ENCODE results near the gene FXYD1.

Gene FXYD1

DNA sequence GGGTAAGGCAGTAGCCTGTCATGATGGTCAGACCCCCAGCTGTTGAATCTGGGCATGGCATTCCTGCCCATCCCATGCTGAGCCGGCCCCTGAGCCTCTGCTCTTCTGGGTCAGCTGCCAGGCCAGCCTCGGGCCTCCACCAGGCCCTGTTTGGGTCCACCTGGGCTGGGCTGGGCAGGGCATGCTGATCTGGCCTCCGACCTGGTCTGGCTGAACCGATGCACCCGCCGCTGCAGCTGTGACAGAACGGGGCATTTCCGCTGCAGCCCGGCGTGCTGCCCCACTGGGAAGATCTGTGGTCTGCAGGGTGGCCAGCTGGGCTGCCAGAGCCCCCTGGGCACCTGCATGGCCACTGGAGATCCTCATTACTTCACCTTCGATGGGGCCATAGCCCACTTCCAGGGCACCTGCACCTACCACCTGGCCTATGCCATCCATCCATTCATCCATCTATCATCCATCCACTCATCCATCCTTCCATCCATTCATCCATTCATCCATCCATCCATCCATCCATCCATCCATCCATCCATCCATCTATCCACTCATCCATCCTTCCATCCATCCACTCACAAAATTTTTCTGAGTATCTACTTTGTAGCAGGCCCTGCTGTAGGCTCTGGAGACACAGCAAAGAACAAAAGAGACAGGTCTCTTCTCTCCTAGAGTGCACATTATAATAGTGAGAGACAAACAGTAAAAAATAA is 44.5 kb upstream of the FXYD1 start:
- TF ChIP-seq TCF12 (IDR thresholded peaks at IDR 0.05; ENCODE audit: low read depth): no peak
- no peak for TF ChIP-seq TAF1 (IDR thresholded peaks at IDR 0.05; ENCODE audit: low read depth)
- TF ChIP-seq NFIC (IDR thresholded peaks at IDR 0.05): no peak
- TF ChIP-seq, protein P1, sequence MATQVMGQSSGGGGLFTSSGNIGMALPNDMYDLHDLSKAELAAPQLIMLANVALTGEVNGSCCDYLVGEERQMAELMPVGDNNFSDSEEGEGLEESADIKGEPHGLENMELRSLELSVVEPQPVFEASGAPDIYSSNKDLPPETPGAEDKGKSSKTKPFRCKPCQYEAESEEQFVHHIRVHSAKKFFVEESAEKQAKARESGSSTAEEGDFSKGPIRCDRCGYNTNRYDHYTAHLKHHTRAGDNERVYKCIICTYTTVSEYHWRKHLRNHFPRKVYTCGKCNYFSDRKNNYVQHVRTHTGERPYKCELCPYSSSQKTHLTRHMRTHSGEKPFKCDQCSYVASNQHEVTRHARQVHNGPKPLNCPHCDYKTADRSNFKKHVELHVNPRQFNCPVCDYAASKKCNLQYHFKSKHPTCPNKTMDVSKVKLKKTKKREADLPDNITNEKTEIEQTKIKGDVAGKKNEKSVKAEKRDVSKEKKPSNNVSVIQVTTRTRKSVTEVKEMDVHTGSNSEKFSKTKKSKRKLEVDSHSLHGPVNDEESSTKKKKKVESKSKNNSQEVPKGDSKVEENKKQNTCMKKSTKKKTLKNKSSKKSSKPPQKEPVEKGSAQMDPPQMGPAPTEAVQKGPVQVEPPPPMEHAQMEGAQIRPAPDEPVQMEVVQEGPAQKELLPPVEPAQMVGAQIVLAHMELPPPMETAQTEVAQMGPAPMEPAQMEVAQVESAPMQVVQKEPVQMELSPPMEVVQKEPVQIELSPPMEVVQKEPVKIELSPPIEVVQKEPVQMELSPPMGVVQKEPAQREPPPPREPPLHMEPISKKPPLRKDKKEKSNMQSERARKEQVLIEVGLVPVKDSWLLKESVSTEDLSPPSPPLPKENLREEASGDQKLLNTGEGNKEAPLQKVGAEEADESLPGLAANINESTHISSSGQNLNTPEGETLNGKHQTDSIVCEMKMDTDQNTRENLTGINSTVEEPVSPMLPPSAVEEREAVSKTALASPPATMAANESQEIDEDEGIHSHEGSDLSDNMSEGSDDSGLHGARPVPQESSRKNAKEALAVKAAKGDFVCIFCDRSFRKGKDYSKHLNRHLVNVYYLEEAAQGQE (IDR thresholded peaks at IDR 0.05; ENCODE audit: low read depth): no peak
- no peak for TF ChIP-seq EP300 (IDR thresholded peaks at IDR 0.05; ENCODE audit: borderline replicate concordance)
- no peak for TF ChIP-seq ZBTB7A (IDR thresholded peaks at IDR 0.05; ENCODE audit: low read depth)
- TF ChIP-seq YY1 (IDR thresholded peaks at IDR 0.05; ENCODE audit: low read depth): no peak
- TF ChIP-seq CEBPB (IDR thresholded peaks at IDR 0.05): no peak
- TF ChIP-seq TEAD4 (IDR thresholded peaks at IDR 0.05): no peak
- TF ChIP-seq, protein P2, sequence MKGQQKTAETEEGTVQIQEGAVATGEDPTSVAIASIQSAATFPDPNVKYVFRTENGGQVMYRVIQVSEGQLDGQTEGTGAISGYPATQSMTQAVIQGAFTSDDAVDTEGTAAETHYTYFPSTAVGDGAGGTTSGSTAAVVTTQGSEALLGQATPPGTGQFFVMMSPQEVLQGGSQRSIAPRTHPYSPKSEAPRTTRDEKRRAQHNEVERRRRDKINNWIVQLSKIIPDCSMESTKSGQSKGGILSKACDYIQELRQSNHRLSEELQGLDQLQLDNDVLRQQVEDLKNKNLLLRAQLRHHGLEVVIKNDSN (IDR thresholded peaks at IDR 0.05): no peak
- no peak for TF ChIP-seq FOXM1 (IDR thresholded peaks at IDR 0.05; ENCODE audit: borderline replicate concordance, low read depth)
- no peak for TF ChIP-seq EGR1 (IDR thresholded peaks at IDR 0.05)
- no peak for TF ChIP-seq RAD21 (IDR thresholded peaks at IDR 0.05; ENCODE audit: low read depth)
- TF ChIP-seq, protein P3, sequence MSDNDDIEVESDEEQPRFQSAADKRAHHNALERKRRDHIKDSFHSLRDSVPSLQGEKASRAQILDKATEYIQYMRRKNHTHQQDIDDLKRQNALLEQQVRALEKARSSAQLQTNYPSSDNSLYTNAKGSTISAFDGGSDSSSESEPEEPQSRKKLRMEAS (IDR thresholded peaks at IDR 0.05): no peak
- no peak for TF ChIP-seq CREB1 (IDR thresholded peaks at IDR 0.05; ENCODE audit: low read depth)

DNA sequence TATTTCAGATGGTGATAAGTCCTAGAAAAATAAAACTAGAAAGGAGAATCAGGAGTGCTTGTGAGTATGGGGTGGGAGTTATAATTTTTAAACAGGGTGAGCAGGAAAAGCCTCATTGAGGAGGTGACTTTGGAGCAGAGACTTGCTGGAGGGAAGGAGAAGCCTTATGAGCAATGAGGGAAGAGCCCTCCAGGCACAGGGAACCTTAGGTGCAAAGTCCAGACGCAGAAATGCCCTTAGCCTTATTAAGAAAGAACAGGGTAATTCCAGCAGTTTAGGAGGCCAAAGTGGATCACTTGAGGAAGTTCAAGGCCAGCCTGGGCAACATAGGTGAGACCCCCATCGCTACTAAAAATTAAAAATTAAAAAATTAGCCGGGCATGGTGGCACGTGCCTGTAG is 44.0 kb upstream of the FXYD1 start:
- TF ChIP-seq TAF1 (IDR thresholded peaks at IDR 0.05; ENCODE audit: low read depth): no peak
- TF ChIP-seq, protein P3 (IDR thresholded peaks at IDR 0.05): no peak
- TF ChIP-seq RAD21 (IDR thresholded peaks at IDR 0.05; ENCODE audit: low read depth): no peak
- no peak for TF ChIP-seq TCF12 (IDR thresholded peaks at IDR 0.05; ENCODE audit: low read depth)
- TF ChIP-seq ZBTB7A (IDR thresholded peaks at IDR 0.05; ENCODE audit: low read depth): no peak
- no peak for TF ChIP-seq NFIC (IDR thresholded peaks at IDR 0.05)
- TF ChIP-seq EGR1 (IDR thresholded peaks at IDR 0.05): no peak
- TF ChIP-seq, protein P1 (IDR thresholded peaks at IDR 0.05; ENCODE audit: low read depth): no peak
- no peak for TF ChIP-seq CREB1 (IDR thresholded peaks at IDR 0.05; ENCODE audit: low read depth)
- TF ChIP-seq CEBPB (IDR thresholded peaks at IDR 0.05): no peak
- TF ChIP-seq YY1 (IDR thresholded peaks at IDR 0.05; ENCODE audit: low read depth): no peak
- TF ChIP-seq EP300 (IDR thresholded peaks at IDR 0.05; ENCODE audit: borderline replicate concordance): no peak
- TF ChIP-seq, protein P2 (IDR thresholded peaks at IDR 0.05): no peak
- TF ChIP-seq TEAD4 (IDR thresholded peaks at IDR 0.05): no peak
- TF ChIP-seq FOXM1 (IDR thresholded peaks at IDR 0.05; ENCODE audit: borderline replicate concordance, low read depth): no peak

DNA sequence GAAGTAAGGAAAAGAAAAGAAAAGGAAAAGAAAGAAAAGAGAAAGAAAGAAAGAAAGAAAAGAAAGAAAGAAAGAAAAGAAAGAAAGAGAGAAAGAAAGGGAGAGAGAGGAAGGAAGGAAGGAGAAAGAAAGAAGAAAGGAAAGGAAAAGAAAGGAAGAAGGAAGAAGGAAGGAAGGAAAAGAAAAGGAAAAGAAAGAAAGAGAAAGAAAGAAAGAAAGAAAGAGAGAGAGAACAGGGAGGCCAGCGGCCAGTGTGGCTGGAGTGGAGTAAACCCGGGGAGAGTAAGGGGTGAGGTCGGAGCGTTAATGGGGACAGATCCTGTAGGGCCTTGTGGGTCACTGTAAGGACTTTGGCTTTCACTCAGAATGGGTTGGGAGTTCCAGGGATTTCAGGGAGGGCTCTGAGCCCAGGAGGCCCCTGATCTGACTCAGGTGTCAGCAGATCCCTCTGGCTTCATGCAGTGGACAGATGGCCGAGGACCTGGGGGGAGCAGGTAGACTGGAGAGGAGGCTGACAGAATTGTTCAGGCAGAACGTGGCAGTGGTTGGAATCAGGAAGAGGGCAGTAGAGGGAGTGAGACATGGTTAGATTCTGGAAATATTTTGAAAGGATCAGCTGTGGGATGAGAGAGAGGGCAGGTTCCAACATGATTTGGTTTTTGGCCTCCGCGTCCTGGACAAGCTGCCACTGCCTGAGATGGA is 42.8 kb upstream of the FXYD1 start:
- TF ChIP-seq NFIC (IDR thresholded peaks at IDR 0.05) (no peak), CREB1 (IDR thresholded peaks at IDR 0.05; ENCODE audit: low read depth) (no peak), EGR1 (IDR thresholded peaks at IDR 0.05) (no peak), TAF1 (IDR thresholded peaks at IDR 0.05; ENCODE audit: low read depth) (no peak), FOXM1 (IDR thresholded peaks at IDR 0.05; ENCODE audit: borderline replicate concordance, low read depth) (no peak), EP300 (IDR thresholded peaks at IDR 0.05; ENCODE audit: borderline replicate concordance) (no peak), ZBTB7A (IDR thresholded peaks at IDR 0.05; ENCODE audit: low read depth) (no peak), YY1 (IDR thresholded peaks at IDR 0.05; ENCODE audit: low read depth) (no peak)
- TF ChIP-seq, protein P1 (IDR thresholded peaks at IDR 0.05; ENCODE audit: low read depth): no peak
- TF ChIP-seq, protein P2 (IDR thresholded peaks at IDR 0.05): no peak
